Measurements from ENCODE around the gene PROS1. TPM values are rescaled to one million over a fixed set of nuclear protein-coding genes. Genes with fewer than 3 reads are reported as not detected.
"Not testable (repeated sequence)": the region's sequence is repeated elsewhere in the genome, so short reads cannot be mapped to it uniquely, and the experiment has no call there.

PROS1 gene
- total and polyA plus RNA-seq, 10 of the 15 experiments (the other 5 are each of a cell fraction or from before 2014, with no cell fraction given), result 0.10 TPM; not detected in 9

DNA sequence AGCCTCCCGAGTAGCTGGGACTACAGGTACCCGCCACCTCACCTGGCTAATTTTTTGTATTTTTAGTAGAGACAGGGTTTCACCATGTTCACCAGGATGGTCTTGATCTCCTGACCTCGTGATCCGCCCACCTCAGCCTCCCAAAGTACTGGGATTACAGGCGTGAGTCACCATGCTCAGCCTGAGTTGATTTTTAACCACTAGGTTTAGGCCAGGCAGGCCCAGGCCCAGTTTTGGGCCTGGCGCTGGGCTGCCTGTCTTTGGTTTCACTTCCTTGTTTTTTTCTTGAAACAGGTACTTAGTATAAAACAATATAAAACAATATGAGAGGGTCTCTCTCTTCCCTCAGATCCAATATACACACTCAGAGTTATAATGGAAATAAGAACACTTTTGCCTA is 36.2 kb downstream of the PROS1 start:
- SMC1A ChIA-PET (ENCODE audit: uncharacterized antibody, unreplicated experiment); H3K9ac ChIP-seq (ENCODE audit: control insufficient read depth, insufficient read depth, low read length); DNase-seq (ENCODE audit: low read depth, low spot score); BruUV-seq (replicated peaks); H3K4me2 ChIP-seq (ENCODE audit: control insufficient read depth, insufficient read depth); POLR2A ChIA-PET; in situ Hi-C loops (cut with MboI); H3K27me3 ChIP-seq (replicated peaks in 1 of 2; ENCODE audit: control insufficient read depth in 2 of 2, insufficient read depth in 2 of 2, low read length in 1 of 2); H3K36me3 ChIP-seq (ENCODE audit: control insufficient read depth in 2 of 2, insufficient read depth in 2 of 2, low read length in 1 of 2); FAIRE-seq; CTCF ChIA-PET; H4K20me1 ChIP-seq (ENCODE audit: control insufficient read depth, insufficient read depth); H3K4me1 ChIP-seq (ENCODE audit: control insufficient read depth, insufficient read depth, low read length); RAD21 ChIA-PET (ENCODE audit: unreplicated experiment); H3K4me3 ChIP-seq; H2AFZ ChIP-seq (ENCODE audit: control insufficient read depth, low read depth, low read length); H3K27ac ChIP-seq (ENCODE audit: control insufficient read depth, insufficient read depth); H3K79me2 ChIP-seq (ENCODE audit: control insufficient read depth, insufficient read depth, low read length); intact Hi-C loops (cut with micrococcal nuclease; ENCODE audit: unreplicated experiment); H3K9me3 ChIP-seq (replicated peaks; ENCODE audit: control insufficient read depth, insufficient read depth, low read length): not testable (repeated sequence)
- peak; percentile 35; the same call in 2 of the 3 replicates for ATAC-seq
- WGBS (ENCODE audit: insufficient coverage, insufficient replicate concordance, low lambda C conversion rate, missing lambda C conversion rate), result 37% methylated on average over 6 of the region's 6 CpGs
- peak; percentile 41; the same call in 1 of the 2 replicates for TF ChIP-seq SPI1 (IDR thresholded peaks at IDR 0.05; ENCODE audit: borderline replicate concordance, insufficient read depth, low read depth, low read length)

DNA sequence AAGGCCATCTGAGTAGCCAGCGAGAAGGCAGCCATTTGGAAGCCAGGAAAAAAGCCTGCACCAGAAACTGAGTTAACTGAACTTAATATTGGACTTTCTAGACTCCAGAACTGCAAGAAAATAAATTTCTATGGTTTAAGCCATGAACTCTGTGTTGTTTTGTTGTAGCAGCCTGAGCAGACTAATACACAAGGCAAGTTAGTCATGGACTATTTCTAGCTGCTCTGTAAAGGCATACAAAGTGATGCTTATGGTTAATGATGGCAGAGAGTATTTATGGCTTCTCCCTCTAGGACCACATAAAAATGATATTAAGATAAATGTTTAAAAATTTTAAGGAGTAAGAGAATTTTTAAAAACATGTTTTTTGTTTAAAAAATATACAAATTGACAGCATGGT is 37.1 kb downstream of the PROS1 start:
- POLR2A ChIA-PET, result no interaction called here
- no peak overlapping the region for H2AFZ ChIP-seq (ENCODE audit: control insufficient read depth, low read depth, low read length)
- FAIRE-seq (no peak), ATAC-seq (no peak), DNase-seq (ENCODE audit: low read depth, low spot score) (no peak)
- no peaks in the 10 kb centered on the region for H3K9me3 ChIP-seq (replicated peaks; ENCODE audit: control insufficient read depth, insufficient read depth, low read length)
- BruUV-seq (replicated peaks), result no TSS peak
- WGBS (ENCODE audit: insufficient coverage, insufficient replicate concordance, low lambda C conversion rate, missing lambda C conversion rate), result 0% methylated on average over 1 of the region's 1 CpG
- SMC1A ChIA-PET (ENCODE audit: uncharacterized antibody, unreplicated experiment), result no interaction called here
- intact Hi-C loops (cut with micrococcal nuclease; ENCODE audit: unreplicated experiment), result no loop called here
- no peaks in the 10 kb centered on the region for H3K79me2 ChIP-seq (ENCODE audit: control insufficient read depth, insufficient read depth, low read length)
- H3K4me1 ChIP-seq (ENCODE audit: control insufficient read depth, insufficient read depth, low read length), result no peaks in the 10 kb centered on the region
- no peak overlapping the region for H3K27ac ChIP-seq (ENCODE audit: control insufficient read depth, insufficient read depth)
- no peak for TF ChIP-seq SP1 (IDR thresholded peaks at IDR 0.05; ENCODE audit: low read depth, low read length)
- TF ChIP-seq, protein P1, sequence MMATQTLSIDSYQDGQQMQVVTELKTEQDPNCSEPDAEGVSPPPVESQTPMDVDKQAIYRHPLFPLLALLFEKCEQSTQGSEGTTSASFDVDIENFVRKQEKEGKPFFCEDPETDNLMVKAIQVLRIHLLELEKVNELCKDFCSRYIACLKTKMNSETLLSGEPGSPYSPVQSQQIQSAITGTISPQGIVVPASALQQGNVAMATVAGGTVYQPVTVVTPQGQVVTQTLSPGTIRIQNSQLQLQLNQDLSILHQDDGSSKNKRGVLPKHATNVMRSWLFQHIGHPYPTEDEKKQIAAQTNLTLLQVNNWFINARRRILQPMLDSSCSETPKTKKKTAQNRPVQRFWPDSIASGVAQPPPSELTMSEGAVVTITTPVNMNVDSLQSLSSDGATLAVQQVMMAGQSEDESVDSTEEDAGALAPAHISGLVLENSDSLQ (IDR thresholded peaks at IDR 0.05), result no peak
- no peak for TF ChIP-seq ETV6 (conservative IDR thresholded peaks at IDR 0.05 in 1 of 2, IDR thresholded peaks at IDR 0.05 in 1 of 2; ENCODE audit: borderline replicate concordance in 1 of 2, low read depth in 1 of 2)
- no peak for TF ChIP-seq CREM (IDR thresholded peaks at IDR 0.05; ENCODE audit: low read depth)
- TF ChIP-seq, protein P2, sequence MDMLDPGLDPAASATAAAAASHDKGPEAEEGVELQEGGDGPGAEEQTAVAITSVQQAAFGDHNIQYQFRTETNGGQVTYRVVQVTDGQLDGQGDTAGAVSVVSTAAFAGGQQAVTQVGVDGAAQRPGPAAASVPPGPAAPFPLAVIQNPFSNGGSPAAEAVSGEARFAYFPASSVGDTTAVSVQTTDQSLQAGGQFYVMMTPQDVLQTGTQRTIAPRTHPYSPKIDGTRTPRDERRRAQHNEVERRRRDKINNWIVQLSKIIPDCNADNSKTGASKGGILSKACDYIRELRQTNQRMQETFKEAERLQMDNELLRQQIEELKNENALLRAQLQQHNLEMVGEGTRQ (IDR thresholded peaks at IDR 0.05; ENCODE audit: borderline replicate concordance, low read depth, low read length), result no peak
- no peak for TF ChIP-seq BMI1 (IDR thresholded peaks at IDR 0.05; ENCODE audit: borderline replicate concordance)
- no peak for TF ChIP-seq MEF2B (IDR thresholded peaks at IDR 0.05; ENCODE audit: partially characterized antibody, poor library complexity, severe bottlenecking)
- TF ChIP-seq, protein P3, sequence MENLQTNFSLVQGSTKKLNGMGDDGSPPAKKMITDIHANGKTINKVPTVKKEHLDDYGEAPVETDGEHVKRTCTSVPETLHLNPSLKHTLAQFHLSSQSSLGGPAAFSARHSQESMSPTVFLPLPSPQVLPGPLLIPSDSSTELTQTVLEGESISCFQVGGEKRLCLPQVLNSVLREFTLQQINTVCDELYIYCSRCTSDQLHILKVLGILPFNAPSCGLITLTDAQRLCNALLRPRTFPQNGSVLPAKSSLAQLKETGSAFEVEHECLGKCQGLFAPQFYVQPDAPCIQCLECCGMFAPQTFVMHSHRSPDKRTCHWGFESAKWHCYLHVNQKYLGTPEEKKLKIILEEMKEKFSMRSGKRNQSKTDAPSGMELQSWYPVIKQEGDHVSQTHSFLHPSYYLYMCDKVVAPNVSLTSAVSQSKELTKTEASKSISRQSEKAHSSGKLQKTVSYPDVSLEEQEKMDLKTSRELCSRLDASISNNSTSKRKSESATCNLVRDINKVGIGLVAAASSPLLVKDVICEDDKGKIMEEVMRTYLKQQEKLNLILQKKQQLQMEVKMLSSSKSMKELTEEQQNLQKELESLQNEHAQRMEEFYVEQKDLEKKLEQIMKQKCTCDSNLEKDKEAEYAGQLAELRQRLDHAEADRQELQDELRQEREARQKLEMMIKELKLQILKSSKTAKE (IDR thresholded peaks at IDR 0.05; ENCODE audit: low read depth, poor library complexity, severe bottlenecking), result no peak
- no peaks in the 10 kb centered on the region for H3K36me3 ChIP-seq (ENCODE audit: control insufficient read depth in 2 of 2, insufficient read depth in 2 of 2, low read length in 1 of 2)
- H3K4me3 ChIP-seq, result no peak overlapping the region
- CTCF ChIA-PET, result no interaction called here
- H3K27me3 ChIP-seq (replicated peaks in 1 of 2; ENCODE audit: control insufficient read depth in 2 of 2, insufficient read depth in 2 of 2, low read length in 1 of 2), result no peaks in the 10 kb centered on the region
- in situ Hi-C loops (cut with MboI), result no loop called here
- no peak overlapping the region for H3K4me2 ChIP-seq (ENCODE audit: control insufficient read depth, insufficient read depth)
- RAD21 ChIA-PET (ENCODE audit: unreplicated experiment), result no interaction called here
- no peak overlapping the region for H3K9ac ChIP-seq (ENCODE audit: control insufficient read depth, insufficient read depth, low read length)
- no peaks in the 10 kb centered on the region for H4K20me1 ChIP-seq (ENCODE audit: control insufficient read depth, insufficient read depth)

All from GM12878 (cell line).